GM18511 (cell line): ENCODE results near the gene ADIRF.
"Not testable (repeated sequence)": the region's sequence is repeated elsewhere in the genome, so short reads cannot be mapped to it uniquely, and the experiment has no call there.

Experiments
- ATAC-seq: cut with Tn5 transposase; IDR thresholded peaks from one replicate; pipeline ENCODE4 v1.9.1; 2021; ENCODE audit warnings: mild to moderate bottlenecking, moderate library complexity; ENCODE audit not compliant: unreplicated experiment

ADIRF gene

DNA sequence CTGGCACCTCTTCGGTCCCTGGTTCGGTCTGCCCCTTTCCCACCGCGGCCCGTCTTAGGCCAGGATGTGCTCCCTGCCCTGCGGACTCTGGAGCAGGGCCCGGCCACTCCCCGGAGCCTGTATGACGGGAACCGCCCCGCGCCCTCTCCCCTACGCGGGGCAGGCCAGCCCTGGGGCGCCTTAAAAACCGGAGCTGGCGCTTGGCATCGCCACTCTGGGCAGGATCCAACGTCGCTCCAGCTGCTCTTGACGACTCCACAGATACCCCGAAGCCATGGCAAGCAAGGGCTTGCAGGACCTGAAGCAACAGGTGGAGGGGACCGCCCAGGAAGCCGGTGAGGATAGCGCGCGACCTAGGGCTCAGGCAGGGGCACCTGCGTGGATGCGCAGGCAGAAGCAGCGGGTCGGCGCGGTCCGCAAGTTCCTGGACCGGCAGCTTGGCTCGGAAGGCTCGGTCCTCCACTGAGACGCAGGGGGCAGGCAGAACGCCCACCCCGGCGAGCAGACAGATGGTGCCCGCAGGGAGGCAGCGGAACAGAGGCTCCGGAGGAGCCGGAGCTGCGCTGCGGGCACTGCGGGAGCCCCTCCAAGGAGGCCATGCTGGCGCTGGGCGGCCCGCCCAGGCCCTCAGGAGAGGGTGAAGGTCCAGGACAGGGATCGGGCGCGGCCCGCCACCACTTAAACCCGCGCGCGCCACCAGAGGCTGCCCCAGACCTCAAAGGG, at the start of gene ADIRF:
Gene ADIRF, plus strand, starts transcription at position 212 of the 723 bp plus-strand sequence. Its CDS starts 63 bp downstream, at position 275.
- ATAC-seq = no peak

DNA sequence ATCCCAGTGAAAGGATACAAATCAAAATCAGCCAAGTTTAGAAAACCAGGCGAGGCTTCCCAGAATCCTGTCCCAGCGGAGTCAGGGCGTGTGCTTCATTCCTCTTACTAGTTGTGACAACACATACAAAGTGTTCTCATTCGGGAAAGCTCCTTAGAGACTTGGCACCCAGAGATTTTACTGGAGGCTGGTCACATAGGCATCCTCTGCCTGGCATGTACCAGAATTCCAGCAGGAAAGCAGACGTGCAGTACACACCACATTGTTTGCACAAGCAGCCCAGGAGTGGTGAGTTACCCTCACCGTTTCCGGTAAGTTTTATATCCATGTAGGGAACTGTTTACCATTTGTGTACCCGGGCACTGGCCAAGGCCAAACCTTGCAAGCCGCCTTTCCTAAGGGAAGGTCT, 45.7 kb upstream of the ADIRF start:
- no peak for ATAC-seq

- ATAC-seq = no peak
These were observed 38.6 kb upstream of the ADIRF start for GRCh38 chr10:86929468-86930380.

DNA sequence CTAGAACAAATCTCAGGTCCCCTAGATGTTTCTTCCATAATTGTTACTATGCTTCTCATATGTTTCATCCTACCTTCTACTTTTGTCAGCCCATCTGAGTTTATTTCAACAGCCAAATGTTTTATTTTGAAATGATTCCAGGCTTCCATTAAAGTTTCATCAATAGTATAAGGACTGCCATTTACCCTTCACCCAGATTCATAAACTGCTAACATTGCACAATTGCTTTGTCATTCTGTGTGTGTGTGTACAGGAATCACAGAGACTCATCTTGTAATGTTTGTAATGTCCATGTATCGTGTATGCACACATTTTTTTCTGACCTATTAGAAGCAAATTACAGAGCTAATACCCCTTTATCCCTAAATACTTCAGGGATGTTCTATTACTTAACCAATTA, 36.4 kb upstream of the ADIRF start:
- no peak for ATAC-seq

- no peak for ATAC-seq
These were observed 35.6 kb upstream of the ADIRF start for GRCh38 chr10:86932674-86933073.

GRCh38 chr10:86934162-86934711, 34.0 kb upstream of the ADIRF start:
- ATAC-seq = not testable (repeated sequence)

GRCh38 chr10:86936661-86937501, 31.4 kb upstream of the ADIRF start:
- ATAC-seq = no peak

DNA sequence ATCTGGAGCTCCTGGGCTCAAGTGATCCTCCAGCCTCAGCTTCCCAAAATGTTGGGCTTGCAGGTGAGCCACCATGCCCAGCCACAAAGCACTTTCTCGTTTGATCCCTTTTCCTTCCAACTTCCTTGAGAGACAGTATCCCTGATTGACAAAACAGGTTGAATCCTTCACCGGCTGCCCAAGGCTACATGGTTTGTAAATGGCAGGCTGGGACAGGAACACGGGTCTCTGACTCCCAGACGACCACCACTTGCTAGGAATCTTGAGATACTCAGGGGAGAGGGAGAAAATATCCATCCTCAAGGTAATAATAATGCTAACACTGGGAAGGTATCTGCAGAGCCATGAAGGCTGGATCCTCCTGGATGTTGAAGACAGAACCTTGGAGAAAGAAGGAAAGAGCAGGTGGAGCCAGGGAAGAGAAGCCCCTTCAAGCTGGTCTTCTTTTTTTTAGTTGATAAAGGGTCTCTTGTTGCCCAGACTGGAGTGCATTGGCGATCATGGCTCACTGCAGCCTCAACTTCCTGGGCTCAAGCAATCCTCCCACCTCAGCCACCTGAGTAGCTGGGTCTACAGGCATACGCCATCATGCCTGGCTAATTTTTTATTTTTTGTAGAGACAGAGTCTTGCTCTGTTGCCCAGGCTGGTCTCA, 30.7 kb upstream of the ADIRF start:
- ATAC-seq = no peak

DNA sequence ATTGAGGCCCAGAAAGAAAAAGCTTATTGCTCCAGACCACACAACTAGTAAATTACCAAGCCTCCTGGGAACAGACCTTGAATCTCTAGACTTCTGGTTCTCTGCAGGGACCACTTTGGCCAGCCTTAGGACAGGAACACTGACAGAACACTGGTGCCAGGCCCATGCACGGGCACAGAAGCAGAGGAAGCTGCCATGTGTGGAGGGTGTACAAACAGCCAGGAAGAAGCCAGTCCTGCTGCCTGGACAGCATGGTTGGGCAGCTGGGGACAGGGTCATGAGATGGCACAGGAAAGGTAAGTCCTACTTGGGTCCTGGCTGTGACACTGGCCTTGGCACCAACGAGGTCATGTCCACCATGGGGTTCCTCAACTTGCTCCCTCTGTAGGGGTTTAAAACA, 30.0 kb upstream of the ADIRF start:
- no peak for ATAC-seq

DNA sequence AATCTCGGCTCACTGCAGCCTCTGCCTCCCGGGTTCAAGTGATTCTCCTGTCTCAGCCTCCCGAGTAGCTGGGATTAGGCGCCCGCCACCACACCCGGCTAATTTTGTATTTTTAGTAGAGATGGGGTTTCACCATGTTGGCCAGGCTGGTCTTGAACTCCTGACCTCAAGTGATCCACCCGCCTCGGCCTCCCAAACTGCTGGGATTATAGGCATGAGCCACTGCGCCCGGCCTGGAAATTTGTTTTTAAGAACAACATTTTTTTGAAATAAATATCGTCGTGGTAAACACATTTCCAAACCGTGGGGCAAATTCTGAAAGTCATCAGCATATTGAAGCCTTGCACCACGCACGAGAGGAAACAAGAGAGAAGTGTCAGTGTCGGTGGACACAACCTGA, 28.2 kb upstream of the ADIRF start:
- not testable (repeated sequence) for ATAC-seq

DNA sequence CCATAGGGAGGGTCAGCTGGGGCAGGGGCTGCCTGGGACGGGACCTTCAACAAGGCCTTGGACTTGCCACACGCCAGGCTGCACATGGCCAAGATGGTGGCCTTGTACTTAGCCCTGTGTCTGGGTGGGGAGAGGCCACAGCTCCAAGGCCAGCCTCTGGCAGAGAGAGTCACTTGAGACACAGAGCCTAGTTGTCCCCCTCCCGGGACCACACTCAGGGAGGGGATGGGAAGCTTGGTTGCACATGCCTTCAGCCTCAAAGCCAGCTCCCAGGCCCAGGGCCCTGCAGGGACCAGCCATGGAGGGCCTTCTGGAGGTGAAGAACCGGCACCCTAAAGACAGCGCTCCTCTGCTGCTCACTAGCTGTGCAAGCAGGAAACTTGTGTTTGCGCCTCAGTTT, 27.6 kb upstream of the ADIRF start:
- ATAC-seq = no peak

DNA sequence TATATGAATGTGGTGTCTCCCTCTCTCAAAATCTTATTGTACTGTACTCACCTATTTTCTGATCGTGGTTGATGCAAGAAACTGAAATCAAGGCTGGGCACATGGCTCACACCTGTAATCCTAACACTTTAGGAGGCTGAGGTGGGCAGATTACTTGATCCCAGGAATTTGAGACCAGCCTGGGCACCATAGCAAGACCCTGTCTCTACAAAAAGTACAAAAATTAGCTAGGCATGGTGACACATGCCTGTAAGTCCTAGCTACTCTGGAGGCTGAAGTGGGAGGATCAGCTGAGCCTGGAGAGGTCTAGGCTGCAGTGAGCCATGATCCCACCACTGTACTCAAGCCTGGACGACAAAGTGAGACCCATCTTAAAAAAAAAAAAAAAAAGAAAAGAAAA, 26.9 kb upstream of the ADIRF start:
- no peak for ATAC-seq

DNA sequence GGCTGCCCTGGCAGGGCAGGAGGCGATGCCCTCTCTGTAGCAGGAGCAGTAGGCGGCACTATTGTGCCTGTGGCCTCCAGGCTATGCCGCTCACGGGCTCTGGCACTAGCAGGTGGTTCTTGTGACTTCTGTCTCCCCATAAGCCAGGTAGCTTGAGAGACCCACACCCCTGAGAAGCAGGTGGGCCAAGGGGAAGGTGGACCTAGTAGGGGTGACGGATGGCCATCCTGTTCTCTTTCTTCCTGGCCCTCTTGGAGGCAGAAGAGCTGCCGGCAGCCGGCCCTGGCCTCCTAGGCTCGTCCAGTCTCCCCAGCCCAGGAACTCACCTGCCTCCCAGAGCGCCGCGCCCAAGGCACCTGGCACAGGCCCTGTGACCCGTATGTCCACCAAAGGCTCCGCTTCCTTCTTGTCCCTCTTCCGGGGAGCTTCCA, 26.3 kb upstream of the ADIRF start:
- no peak for ATAC-seq

- no peak for ATAC-seq
These were observed 25.6 kb upstream of the ADIRF start for GRCh38 chr10:86942441-86943315.

- no peak for ATAC-seq
These were observed 24.8 kb upstream of the ADIRF start for GRCh38 chr10:86943316-86944030.

- ATAC-seq = no peak
These were observed 24.3 kb upstream of the ADIRF start for GRCh38 chr10:86944031-86944419.

- ATAC-seq = no peak
These were observed 23.8 kb upstream of the ADIRF start for GRCh38 chr10:86944471-86944870.

DNA sequence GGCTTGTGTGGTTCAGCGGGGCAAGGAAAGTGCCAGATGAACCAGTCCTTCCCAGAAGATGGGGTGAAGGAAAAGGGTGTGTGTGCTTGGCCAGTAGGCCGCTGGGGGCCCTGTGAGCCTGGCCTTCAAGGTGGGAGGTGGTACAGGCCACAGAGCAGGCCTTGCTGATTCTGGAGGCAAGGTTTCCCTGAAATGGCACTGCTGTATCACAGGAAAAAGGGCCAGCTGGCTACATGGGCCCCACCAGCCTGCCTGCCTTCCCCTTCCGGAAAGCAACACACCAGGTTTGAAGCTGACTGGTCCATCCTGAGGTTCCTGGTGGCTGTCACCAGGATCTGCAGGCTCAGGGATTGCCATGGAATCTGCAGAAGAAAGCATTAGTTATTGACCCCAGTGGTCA, 23.4 kb upstream of the ADIRF start:
- no peak for ATAC-seq
